GM21515 (cell line): ENCODE data around the gene ADARB2.
"Not testable (repeated sequence)": the region's sequence is repeated elsewhere in the genome, so short reads cannot be mapped to it uniquely, and the experiment has no call there.

Source experiments
- ATAC-seq: cut with Tn5 transposase; IDR thresholded peaks from one replicate; pipeline ENCODE4 v1.9.1; 2021; ENCODE audit not compliant: unreplicated experiment

ADARB2 gene

DNA sequence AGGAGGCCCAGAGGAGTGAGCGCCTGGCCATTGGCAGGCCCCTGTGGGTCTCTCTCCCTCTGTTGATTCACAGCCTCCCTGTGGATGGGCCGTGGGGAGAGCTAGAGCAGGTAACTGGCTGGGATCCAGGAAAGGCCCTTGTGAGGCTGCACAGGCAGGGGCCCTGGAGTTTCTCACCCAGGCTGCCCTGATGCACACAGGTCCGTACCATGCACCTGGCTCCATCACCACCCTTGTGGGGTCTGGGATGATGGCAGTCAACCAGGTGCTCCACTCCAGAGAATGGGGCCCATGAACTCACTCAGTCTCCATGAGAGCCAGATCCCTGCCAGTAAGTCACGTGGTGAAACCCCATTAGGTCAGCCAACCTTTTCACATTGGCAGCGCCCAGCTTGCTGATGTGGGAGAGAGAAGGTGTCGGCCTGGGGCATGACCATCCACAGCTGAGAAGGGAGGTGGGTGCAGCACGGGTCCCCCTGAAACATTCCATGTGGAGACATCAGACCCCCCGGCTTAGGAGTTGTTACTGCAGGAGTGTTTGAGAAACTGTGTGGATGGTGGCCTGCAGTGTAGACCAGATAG, 320.8 kb downstream of the ADARB2 start:
- ATAC-seq: no peak

DNA sequence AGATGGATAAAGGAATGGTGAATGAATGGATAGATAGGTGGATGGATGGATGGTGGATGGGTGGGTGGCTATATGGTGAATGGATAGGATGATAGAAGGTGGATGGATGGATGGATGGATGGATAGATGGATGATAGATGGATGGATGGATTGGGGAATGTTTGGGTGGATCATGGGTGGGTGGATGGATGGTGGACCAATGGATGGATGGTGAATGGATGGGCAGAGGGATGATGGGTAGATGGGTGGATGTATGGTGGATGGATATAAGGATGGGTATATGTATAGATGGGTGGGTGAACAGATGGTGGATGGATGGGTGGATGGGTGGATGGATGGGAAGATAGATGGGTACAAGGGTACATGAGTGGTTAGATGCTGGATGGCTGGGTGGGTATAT, 322.4 kb downstream of the ADARB2 start:
- no peak for ATAC-seq

DNA sequence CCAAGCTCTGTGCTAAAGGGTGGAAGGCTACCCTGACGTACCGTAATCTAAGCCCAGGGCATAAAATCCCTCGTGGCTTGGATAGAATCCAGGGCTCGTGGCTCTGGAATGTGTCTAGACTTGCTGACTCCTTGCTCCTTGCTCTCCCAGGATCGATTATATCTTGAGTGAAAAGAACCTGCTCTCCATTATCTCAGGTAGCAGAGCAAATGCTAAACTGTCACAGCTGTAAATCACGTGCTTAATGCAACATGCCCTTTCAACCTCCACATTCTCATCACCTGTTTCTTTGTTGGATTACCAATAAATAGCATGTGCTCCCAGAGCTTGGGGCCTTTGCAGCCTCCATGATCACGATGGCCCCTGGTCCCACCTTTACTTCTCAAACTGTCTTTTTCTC, 323.0 kb downstream of the ADARB2 start:
- not testable (repeated sequence) for ATAC-seq

DNA sequence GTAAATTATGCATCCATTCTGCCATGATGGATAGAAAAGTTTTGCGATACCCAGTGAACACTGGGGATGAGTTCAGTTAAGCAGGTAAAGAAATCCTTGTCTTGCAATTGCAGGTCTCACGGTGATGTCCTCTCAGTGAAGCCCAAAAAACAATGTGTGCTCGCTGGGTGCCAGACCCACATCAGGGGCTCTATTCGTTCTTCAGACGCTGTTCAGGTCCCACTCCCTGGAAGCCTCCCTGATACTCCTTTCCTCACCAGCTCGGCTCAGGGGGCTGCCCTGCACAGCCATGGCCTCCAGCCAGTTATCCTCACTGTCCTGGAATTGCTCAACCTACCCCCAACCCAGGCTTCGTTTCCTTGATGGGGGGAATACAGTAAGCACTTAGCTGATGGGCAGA, 323.5 kb downstream of the ADARB2 start:
- no peak for ATAC-seq

DNA sequence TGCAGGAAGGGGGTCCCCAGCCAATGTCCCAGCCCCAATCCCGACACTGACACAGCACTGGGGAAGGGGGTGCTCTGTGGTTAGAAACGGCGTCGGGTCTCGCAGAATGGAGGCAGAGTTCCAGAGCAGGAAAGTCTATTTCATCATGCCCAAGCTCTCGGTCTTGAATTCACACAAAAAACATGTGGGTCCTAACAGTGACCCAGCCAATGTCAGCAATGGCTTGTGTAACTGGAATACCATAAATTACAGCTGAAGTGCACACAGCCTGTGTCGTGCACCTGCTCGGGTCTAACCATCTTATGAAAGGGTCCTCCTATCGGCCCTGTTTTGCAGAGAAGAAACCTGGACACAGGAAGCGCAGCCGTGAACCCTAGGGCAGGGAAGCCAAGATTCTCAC, 324.1 kb downstream of the ADARB2 start:
- no peak for ATAC-seq

DNA sequence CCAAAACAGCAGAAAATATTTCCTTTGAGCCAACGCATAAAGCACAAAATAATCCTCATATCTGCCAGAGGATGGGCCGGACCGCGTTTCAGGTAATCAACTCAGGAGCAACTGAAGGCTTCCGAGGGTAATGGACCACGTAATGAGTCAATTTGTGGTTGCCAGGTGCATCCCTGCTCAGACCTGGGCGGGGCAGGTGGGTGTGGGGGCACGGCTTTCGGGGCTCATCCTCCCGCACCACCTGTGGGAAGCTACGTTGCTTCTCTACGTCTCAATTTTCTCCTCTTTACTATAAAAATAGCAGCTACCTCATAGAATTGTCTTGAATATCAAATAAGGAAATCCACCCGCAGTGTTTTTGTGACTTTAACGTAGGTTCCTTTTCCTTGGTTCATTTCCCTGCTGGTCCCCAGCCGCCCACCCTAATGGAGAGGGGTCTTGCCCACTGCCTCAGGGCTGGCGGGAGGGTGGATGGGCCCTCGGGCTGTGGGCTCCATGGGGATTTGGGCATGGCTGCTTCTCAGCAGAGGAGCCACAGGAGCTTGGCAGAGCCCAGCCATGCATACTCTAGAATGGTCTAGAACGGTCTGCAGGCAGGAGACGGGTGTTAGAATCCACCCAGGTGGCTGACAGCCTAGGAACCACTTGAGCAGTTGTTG, 324.7 kb downstream of the ADARB2 start:
- no peak for ATAC-seq

DNA sequence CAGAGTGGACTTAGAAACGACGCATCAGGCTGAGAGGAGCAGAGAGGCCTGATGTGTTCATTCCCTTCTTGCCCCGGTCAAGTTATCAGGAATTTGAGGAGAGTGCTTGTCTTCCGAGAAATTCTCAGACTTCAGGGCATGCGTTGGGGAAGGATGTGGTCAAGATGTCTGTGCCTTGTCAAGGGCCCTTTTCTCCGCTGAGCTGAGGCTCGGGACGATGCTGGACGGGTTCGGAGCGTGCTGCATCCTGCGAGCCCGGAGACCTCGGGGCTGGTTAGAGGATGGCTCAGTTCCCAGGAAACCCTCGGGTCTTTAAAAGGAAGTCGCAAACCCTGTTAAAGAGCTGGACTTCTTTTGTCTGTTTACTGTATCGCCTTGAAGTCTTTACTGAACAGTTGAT, 325.4 kb downstream of the ADARB2 start:
- ATAC-seq: no peak

DNA sequence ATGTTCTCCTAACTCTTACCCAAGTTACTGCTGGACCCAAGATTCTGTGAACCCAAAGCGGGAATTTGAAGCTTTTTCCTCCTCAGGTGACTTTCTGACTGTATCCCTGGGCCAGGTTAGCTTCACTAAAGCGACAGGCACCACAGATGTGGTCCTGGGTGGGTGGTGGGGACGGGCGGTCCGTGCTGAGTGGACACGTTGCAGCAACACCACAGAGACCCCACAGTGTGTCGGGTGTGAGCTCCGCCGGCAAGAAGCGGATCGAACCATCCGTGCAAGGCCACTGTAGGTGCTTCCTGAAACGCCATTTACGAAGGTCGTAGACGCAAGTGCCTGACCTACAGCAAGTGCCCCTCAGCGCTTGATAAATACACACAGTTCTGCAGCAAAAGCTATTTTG, 325.9 kb downstream of the ADARB2 start:
- no peak for ATAC-seq

DNA sequence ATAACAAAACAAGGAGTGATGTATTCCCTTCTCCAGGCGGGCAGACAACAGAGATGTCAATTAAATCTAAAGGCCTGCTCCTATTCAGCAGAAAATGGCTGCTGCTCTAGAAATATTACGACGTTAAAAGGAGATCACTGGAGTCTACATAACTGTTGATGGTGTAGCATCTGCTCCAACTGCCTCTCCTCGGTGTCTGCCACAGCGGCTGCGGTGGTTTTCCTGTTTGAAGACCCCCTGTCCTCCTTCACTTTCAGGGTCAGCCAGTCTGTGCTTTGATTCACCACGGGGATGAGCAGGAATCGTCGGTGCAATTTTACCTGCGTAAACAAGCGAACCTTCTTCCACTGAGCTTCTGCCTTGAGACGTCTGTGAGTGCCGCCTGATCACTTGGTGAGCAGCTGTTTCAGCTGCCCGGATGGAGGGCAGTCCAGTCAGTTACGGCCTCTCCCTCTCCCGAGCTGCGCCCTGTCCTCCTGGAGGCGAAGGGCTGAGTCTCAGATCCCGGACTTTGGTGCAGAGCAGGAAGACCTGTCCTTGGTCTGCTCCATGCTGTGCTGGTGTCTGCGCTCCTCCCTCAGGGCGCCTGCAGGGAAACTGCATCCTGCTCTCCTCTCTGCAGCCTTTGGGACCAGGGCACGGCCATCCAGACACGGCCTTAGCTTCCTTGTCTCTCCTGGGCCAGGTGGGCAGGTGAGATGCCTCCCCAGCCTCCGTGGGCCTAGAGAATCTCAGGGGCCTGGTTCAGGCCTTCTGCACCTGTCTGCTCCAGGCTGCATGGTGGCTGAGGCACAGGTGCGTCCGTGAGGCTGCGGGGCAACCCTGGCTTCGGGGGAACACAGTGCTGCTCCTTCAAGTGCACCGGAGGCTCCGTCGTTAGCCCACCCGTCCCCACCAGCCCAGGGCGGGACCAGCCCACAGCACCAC, 326.6 kb downstream of the ADARB2 start:
- no peak for ATAC-seq

DNA sequence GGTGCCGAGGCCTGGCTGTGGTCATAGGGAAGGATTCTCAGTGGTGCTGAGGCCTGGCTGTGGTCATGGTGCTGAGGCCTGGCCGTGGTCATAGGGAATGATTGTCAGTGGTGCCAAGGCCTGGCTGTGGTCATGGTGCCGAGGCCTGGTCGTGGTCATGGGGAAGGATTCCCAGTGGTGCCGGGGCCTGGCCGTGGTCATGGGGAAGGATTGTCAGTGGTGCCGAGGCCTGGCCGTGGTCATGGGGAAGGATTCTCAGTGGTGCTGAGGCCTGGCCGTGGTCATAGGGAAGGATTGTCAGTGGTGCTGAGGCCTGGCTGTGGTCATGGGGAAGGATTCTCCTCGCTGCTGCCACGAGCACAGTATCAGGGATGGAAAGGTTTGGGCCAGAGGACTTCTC, 327.3 kb downstream of the ADARB2 start:
- no peak for ATAC-seq

DNA sequence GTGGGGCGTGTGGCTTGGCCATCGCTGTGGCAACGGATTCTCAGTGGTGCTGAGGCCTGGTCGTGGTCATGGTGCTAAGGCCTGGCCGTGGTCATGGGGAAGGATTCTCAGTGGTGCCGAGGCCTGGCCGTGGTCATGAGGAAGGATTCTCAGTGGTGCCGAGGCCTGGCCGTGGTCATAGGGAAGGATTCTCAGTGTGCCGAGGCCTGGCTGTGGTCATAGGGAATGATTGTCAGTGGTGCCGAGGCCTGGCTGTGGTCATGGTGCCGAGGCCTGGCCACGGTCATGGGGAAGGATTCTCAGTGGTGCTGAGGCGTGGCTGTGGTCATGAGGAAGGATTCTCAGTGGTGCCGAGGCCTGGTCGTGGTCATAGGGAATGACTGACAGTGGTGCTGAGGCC, 327.9 kb downstream of the ADARB2 start:
- ATAC-seq: no peak

DNA sequence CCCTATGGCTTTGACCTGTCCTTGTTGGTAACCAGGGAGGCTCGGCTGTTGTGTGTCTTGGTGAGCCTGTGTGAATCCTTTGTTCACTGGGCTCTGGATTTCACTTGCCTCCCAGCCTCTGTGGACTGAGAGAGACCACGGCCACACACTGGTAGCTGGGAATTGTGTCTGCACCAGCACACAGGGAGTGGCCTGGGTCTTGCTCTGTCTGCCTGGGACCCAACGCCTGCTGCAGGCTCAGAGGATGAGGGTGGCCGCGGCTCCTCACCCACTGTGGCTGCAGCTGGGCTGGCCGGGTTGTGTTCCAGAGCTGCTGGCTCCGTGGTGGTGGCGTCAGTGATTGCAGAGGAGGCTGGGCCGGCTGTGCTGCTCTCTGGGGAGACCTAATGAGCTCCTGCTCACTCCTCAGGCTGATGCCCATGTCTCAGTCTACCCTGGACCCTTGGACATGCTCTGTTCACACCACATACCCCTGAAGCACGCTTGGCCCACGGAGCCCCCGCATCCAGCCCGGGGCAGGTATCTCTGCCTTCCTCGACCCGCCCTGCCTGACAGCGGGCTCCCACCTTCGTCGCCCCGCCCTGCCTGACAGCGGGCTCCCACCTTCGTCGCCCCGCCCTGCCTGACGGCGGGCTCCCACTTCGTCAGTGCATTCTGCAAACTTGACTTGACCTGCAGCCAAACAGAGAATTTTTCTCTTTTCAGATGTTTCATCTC, 328.5 kb downstream of the ADARB2 start:
- ATAC-seq: no peak

DNA sequence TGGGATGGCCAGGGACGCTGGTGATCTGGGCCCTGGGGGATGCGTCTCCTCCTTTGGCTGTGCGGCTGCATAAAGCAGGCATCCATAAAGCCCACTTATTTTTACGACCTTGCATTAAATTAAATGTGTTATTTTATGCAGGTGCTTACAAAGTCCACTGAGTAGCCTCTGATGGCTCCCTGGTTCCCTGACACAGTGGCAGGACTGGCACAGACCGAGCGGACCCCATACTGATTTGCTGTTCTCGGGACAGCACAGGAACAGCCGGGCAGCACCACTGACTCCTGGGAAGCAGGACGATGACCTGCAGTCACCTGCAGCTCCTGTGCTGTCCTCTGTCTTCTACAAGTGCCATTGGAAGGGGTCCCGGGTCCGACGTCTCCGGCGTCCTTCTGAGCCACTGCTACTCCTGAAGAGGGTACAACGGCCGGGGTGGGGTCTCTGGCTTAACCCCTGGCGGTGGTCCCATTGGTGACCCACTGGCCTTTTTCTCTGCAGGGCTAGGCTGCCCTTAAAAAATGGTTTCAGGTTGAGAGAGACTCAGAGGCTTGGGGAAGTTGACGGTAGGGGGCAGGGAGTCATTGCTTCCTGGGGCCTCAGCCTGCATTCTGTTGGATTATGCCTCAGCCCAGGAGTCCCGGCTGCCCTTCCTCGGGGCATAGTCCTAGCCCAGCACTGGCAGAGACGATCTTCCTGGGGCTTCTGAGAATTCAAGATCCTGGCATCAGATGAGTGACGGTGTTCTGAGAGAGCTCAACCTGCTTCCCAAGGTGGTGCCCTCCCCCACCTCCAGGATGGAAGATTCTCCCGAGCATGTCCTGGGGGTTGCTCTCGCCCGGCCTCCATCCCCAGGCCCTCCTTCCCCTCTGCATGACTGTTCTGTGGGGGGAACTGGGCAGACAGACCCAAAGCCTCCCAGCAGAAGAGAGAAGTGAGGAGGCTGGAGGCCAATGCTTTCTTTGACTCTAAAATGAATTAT, 330.1 kb downstream of the ADARB2 start:
- ATAC-seq: no peak

DNA sequence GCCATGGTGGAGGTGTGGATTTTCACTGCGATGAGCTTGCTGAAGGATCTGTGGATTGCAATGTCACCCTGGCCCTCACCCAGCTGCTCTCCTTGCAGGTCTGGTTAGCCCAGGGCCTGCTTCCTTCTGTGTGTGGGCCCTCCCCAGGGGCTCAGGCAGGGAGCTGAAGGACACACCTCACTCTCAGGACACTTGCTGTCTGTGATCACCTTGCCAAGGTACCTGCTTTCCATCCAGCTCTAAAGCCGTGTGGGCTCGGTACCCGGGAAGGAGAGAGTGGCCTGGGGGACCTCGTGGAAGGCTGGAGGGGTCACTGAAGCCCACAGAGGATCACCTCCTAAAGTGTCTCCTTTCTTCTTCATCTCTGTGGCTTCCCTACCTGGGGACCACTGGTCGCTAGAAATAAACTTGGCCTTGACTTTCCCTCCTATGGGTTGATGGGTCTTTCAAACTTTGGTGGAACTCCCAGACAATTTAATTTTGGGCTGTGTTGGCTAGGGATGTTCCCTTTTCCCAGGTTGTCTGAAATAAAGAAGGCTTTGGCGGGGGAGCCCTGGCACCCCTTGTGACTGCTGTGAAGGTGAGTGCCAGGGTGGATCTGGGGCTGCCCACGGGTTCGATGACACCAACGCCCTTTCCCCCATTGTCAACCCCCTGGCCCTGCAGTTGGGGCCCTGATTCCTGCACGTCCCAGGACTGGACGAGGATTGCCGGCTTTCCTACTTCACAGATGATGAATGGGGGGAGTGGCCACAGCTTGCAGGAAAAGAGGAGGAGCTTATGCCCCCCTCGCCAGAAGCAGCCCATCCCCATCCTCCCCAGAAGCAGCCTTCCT, 331.0 kb downstream of the ADARB2 start:
- ATAC-seq: no peak

DNA sequence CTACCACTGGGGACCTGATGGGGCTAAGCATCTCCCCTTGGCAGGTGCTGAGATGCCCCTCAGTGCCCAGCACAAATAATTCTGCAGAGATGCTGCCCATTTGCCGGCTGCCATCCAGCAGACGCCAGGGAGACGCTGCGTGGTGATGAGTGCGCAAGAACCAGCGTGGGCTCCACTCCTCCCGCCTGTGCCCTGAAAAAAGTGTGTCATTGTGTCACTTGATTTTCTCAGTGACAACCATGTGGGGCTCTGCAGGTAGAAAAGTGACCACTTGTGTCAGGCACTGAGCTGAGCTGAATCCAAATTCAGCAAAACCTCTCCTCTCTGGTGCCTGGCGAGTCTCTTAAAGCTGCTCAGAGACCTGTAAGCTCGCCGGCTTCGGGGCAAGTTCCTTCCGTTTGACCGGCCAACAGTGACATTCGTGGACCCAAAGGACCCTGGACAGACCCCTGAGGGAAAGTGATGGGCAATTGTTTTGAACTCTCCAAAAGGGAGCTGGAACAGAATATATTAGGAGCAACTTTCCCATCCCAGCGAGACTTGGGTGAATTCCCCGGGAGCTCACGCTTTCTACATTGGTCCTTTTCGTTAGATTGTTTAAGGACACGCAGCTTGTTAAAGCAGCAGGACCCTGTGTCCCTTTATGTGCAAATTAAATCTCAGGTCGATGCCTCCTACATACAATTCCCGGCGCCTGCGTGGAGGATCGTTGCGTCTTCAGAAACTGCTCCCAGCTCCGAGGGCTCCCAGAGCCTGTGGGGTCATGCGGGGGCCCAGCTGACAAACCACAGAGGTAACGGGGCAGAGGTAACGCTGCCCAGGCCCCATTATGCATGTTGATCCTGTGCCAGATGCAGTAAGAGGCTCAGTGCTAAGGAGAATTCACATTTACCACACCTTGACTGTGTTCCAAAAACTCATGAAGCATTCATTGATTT, 332.7 kb downstream of the ADARB2 start:
- ATAC-seq: no peak

DNA sequence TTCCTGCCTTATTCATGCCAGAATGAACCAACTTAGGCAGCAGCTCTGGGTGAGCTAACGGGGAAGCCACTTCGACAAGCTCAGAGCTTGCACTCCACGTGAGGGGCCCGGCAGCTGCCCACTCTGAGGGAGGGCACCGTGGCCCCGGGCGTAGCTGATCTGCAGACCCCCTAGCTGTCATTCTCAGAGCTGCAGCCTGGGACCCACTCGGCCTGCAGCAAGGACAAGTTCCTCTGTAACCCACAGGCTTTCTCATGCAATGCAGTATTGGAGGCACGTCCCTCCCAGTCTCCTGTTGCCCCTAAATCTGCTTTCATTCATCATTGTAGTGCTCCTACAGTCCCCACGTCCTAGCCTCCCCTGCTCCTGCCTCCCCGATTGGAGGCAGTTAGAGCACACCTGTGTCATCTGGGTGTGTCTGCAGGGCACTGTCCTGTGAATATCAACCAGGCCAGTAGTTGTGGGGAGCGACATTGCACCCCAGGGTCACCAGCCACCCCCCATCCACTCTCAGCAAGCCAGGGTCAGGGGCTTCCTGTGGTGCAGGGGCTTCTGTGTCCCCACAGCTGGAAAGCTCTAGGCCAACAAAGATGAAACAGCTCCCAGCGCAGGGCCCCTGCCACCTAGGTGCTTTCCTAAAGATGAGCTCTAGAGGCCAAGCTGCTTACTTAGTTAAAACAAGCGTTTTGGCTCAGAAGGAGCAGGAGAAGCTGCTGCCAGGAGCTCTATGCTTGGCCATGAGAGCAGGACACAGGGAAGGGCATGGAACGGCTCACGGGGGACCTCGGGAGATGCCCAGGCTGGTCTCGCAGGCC, 333.6 kb downstream of the ADARB2 start:
- no peak for ATAC-seq

DNA sequence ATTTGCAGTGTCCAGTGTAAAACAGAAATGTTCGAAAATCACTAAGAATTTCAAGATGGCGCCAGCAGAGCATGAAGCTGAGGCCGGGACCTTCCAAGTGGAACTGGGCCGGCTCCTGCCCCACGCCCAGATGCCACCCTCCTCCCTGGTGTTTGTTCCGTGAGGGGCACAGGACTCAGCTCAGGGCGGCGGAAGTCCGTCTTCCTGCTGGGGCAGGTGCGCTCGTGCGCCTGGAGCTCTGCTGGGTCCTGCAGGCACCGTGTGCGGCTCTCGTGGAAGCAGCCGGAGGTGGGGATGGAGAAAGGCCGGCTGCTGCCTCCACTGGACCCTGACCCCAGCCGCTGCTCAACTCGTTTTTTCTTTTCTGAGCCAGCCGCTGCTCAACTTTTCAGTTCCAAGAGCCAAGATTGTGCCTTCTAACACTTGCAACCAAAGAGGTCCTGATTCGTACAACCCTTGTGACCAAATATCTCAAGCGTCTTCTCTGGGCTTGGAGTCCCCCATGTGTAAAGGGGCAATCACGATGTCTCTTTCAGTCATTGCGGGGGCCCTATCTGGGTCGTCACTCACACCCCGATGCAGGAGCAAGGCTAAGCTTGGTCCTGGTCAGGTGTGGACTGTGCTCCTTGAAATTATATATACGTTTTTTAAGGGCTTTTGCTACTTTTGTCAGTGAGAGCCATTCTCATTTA, 334.4 kb downstream of the ADARB2 start:
- ATAC-seq: no peak
